Measurements from ENCODE around the gene ADIPOQ.
"Not testable (repeated sequence)": the region's sequence is repeated elsewhere in the genome, so short reads cannot be mapped to it uniquely, and the experiment has no call there.

ADIPOQ gene

GRCh38 chr3:186842426-186843038 is at the start of gene ADIPOQ:
Gene ADIPOQ, plus strand, starts transcription at chr3:186842710. Its CDS starts 10,349 bp downstream, at chr3:186853059.
- no peak for DNase-seq (ENCODE audit: low read depth)

GRCh38 chr3:186798239-186798874 is 44.2 kb upstream of the ADIPOQ start:
- DNase-seq (ENCODE audit: low read depth) = no peak

GRCh38 chr3:186800285-186800684 is 42.2 kb upstream of the ADIPOQ start:
- no peak for DNase-seq (ENCODE audit: low read depth)

GRCh38 chr3:186802701-186803100 is 39.8 kb upstream of the ADIPOQ start:
- no peak for DNase-seq (ENCODE audit: low read depth)

- not testable (repeated sequence) for DNase-seq (ENCODE audit: low read depth)
Measured at GRCh38 chr3:186803447-186803846, 39.1 kb upstream of the ADIPOQ start.

GRCh38 chr3:186806089-186807055 is 36.1 kb upstream of the ADIPOQ start, which contains the start of gene RFC4:
Gene RFC4, minus strand, starts transcription at chr3:186806482. Its CDS starts 1,769 bp downstream, at chr3:186804713.
- DNase-seq (ENCODE audit: low read depth) = no peak

GRCh38 chr3:186807231-186807630 is 35.3 kb upstream of the ADIPOQ start:
- DNase-seq (ENCODE audit: low read depth) = no peak

- DNase-seq (ENCODE audit: low read depth) = no peak
Measured at GRCh38 chr3:186810336-186810996, 32.0 kb upstream of the ADIPOQ start.

GRCh38 chr3:186811313-186811712 is 31.2 kb upstream of the ADIPOQ start:
- not testable (repeated sequence) for DNase-seq (ENCODE audit: low read depth)

GRCh38 chr3:186814100-186814499 is 28.4 kb upstream of the ADIPOQ start:
- DNase-seq (ENCODE audit: low read depth) = no peak

GRCh38 chr3:186815435-186815834 is 27.1 kb upstream of the ADIPOQ start:
- DNase-seq (ENCODE audit: low read depth) = no peak

- DNase-seq (ENCODE audit: low read depth) = no peak
Measured at GRCh38 chr3:186818516-186818915, 24.0 kb upstream of the ADIPOQ start.

GRCh38 chr3:186818956-186819355 is 23.6 kb upstream of the ADIPOQ start:
- DNase-seq (ENCODE audit: low read depth) = no peak

GRCh38 chr3:186821429-186822387 is 20.8 kb upstream of the ADIPOQ start:
- peak; percentile 42 for DNase-seq (ENCODE audit: low read depth)

- DNase-seq (ENCODE audit: low read depth) = not testable (repeated sequence)
Measured at GRCh38 chr3:186822388-186822759, 20.1 kb upstream of the ADIPOQ start.

GRCh38 chr3:186823386-186823785 is 19.1 kb upstream of the ADIPOQ start:
- no peak for DNase-seq (ENCODE audit: low read depth)

GRCh38 chr3:186824430-186825139 is 17.9 kb upstream of the ADIPOQ start:
- no peak for DNase-seq (ENCODE audit: low read depth)

GRCh38 chr3:186825294-186825821 is 17.2 kb upstream of the ADIPOQ start:
- peak; percentile 52 for DNase-seq (ENCODE audit: low read depth)

- DNase-seq (ENCODE audit: low read depth) = no peak
Measured at GRCh38 chr3:186825872-186826409, 16.6 kb upstream of the ADIPOQ start.

All from non-pigmented ciliary epithelial cell (primary cell).